Lower lobe of right lung (tissue), 2 donors: ENCODE data around the gene PLAC8L1. TPM values are rescaled to one million over a fixed set of nuclear protein-coding genes. Genes with fewer than 3 reads are reported as not detected.
"Not testable (repeated sequence)": the region's sequence is repeated elsewhere in the genome, so short reads cannot be mapped to it uniquely, and the experiment has no call there.

ENCODE experiments used
- ATAC-seq, 2 donors: fragments of 200-7000 bp; cut with Tn5 transposase; one replicate each; pipeline ENCODE4 v1.9.1; 2020 to 2022; ENCODE audit warnings: mild to moderate bottlenecking in 2 of 2, moderate library complexity in 2 of 2
- DNase-seq: peaks from one replicate; pipeline ENCODE4 v3.0.0-alpha.2; 2020
- H3K27ac ChIP-seq: fragments of 200-600 bp; one replicate; pipeline ENCODE4 v1.8.0; 2022
- H3K27me3 ChIP-seq: fragments of 200-600 bp; one replicate; pipeline ENCODE4 v1.8.0; 2022; ENCODE audit warnings: low read depth
- H3K36me3 ChIP-seq: fragments of 200-600 bp; one replicate; pipeline ENCODE4 v1.8.0; 2022; ENCODE audit warnings: mild to moderate bottlenecking
- H3K4me1 ChIP-seq: fragments of 200-600 bp; one replicate; pipeline ENCODE4 v1.8.0; 2022
- H3K4me3 ChIP-seq: fragments of 200-600 bp; one replicate; pipeline ENCODE4 v1.8.0; 2022; ENCODE audit warnings: mild to moderate bottlenecking
- H3K9me3 ChIP-seq: fragments of 200-600 bp; one replicate; pipeline ENCODE4 v1.8.0; 2022
- intact Hi-C: fragments of 100-400 bp; cut with DNase I; formaldehyde crosslinking; loops from one replicate; pipeline ENCODE4 v1.11.0; 2022
- total RNA-seq: library from RNA; stranded (reverse); fragmentation: NEBNext Ultra II Directional; extraction: Animal tissue kit (Norgen Biotek cat#: 25700); gene quantifications from one replicate; pipeline ENCODE4 v1.2.1, GENCODE V29; 2021
- TF ChIP-seq, protein P1 (sequence below): fragments of 200-600 bp; IDR thresholded peaks from one replicate; pipeline ENCODE4 v1.8.0; 2022; ENCODE audit warnings: antibody characterized with exemption, mild to moderate bottlenecking
- donor health status: DM: no; HTN: yes; CAD: no; lungs with severe emphysema.

Gene PLAC8L1
- total RNA-seq, 1 donor from 2014 or later, result not detected

GRCh38 chr5:146124580-146124979, 19.2 kb upstream of the PLAC8L1 start:
- DNase-seq (no peak), ATAC-seq (no peak)
- Histone ChIP-seq H3K9me3 (no peaks in the 10 kb centered on the region), H3K36me3 (peaks cover 98% of the 10 kb centered on the region), H3K27me3 (no peaks in the 10 kb centered on the region), H3K27ac (no peak overlapping the region), H3K4me3 (no peak overlapping the region), H3K4me1 (no peaks in the 10 kb centered on the region)
- TF ChIP-seq, protein P1, sequence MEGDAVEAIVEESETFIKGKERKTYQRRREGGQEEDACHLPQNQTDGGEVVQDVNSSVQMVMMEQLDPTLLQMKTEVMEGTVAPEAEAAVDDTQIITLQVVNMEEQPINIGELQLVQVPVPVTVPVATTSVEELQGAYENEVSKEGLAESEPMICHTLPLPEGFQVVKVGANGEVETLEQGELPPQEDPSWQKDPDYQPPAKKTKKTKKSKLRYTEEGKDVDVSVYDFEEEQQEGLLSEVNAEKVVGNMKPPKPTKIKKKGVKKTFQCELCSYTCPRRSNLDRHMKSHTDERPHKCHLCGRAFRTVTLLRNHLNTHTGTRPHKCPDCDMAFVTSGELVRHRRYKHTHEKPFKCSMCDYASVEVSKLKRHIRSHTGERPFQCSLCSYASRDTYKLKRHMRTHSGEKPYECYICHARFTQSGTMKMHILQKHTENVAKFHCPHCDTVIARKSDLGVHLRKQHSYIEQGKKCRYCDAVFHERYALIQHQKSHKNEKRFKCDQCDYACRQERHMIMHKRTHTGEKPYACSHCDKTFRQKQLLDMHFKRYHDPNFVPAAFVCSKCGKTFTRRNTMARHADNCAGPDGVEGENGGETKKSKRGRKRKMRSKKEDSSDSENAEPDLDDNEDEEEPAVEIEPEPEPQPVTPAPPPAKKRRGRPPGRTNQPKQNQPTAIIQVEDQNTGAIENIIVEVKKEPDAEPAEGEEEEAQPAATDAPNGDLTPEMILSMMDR, result no peak
- intact Hi-C loops, result no loop called here

DNA sequence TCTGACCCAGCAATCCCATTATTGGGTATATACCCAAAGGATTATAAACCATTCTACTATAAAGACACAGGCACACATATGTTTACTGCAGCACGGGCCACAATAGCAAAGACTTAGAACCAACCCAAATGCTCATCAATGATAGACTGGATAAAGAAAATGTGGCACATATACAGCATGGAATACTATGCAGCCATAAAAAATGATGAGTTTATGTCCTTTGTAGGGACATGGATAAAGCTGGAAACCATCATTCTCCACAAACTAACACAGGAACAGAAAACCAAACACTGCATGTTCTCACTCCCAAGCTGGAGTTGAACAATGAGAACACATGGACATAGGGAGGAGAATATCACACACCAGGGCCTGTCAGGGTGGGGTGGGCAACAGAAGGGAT, 16.1 kb upstream of the PLAC8L1 start:
- H3K36me3 ChIP-seq, result peaks cover 98% of the 10 kb centered on the region
- H3K9me3 ChIP-seq, H3K27me3 ChIP-seq, H3K4me3 ChIP-seq, H3K27ac ChIP-seq, ATAC-seq, DNase-seq, H3K4me1 ChIP-seq, intact Hi-C loops: not testable (repeated sequence)

GRCh38 chr5:146118322-146118721, 12.9 kb upstream of the PLAC8L1 start:
- TF ChIP-seq, protein P1, result no peak
- no peak for DNase-seq
- intact Hi-C loops, result no loop called here
- H3K9me3 ChIP-seq, result no peaks in the 10 kb centered on the region
- H3K27ac ChIP-seq, result no peak overlapping the region
- H3K27me3 ChIP-seq, result no peaks in the 10 kb centered on the region
- no peak for ATAC-seq
- no peaks in the 10 kb centered on the region for H3K4me1 ChIP-seq
- no peak overlapping the region for H3K4me3 ChIP-seq
- peaks cover 94% of the 10 kb centered on the region for H3K36me3 ChIP-seq

GRCh38 chr5:146117216-146117615, 11.8 kb upstream of the PLAC8L1 start:
- H3K27ac ChIP-seq, H3K27me3 ChIP-seq, H3K4me1 ChIP-seq, H3K4me3 ChIP-seq, DNase-seq, intact Hi-C loops, H3K9me3 ChIP-seq, ATAC-seq: not testable (repeated sequence)
- H3K36me3 ChIP-seq, result peaks cover 94% of the 10 kb centered on the region

DNA sequence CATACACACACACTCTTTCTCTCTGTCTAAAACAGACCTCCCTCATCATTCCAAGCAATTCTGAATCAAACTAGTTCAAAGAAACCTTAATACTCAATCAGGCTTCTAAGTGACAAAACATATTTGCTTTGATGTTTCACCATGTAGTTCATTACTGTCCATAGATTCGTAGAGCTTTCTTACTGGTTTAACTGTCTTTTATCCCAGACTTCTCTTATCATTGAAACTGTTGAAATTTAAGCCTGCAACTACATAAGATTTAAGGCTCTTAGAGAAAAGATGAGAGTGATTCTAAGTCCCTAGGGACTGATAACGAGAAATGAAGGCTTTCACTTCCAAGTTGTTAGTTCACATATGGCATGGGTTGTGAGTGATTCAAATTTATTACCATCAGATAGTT, 11.0 kb upstream of the PLAC8L1 start:
- H3K27ac ChIP-seq, result no peak overlapping the region
- ATAC-seq, result no peak
- H3K27me3 ChIP-seq, result no peaks in the 10 kb centered on the region
- no peak overlapping the region for H3K4me3 ChIP-seq
- H3K9me3 ChIP-seq, result no peaks in the 10 kb centered on the region
- no peak for DNase-seq
- intact Hi-C loops, result no loop called here
- peaks cover 90% of the 10 kb centered on the region for H3K36me3 ChIP-seq
- H3K4me1 ChIP-seq, result no peaks in the 10 kb centered on the region
- TF ChIP-seq, protein P1, result no peak

- no peaks in the 10 kb centered on the region for H3K9me3 ChIP-seq
- TF ChIP-seq, protein P1, result no peak
- H3K27ac ChIP-seq, result no peak overlapping the region
- H3K36me3 ChIP-seq, result peaks cover 51% of the 10 kb centered on the region
- no peaks in the 10 kb centered on the region for H3K27me3 ChIP-seq
- ATAC-seq (no peak), DNase-seq (no peak)
- no peak overlapping the region for H3K4me3 ChIP-seq
- no peaks in the 10 kb centered on the region for H3K4me1 ChIP-seq
- intact Hi-C loops, result no loop called here
Measured at GRCh38 chr5:146112476-146112875, 7.1 kb upstream of the PLAC8L1 start.

DNA sequence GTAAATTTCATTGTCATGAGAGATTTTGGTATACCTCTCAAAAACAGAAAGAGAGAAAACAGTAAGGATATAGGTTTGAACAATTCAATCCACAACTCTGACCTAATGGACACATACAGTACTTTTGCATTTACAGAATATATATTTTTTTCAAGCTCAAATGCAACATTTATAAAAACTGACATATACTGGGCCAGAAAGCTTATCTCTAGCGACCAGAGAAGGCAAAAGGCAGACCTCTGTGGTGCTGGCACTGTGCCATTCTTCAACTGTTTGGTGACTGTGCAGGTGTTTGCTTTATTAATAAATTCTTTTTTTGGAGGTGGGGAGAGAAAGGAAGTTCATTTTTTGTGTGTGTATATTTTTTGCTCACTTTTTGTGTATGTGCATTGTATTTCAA, 6.0 kb upstream of the PLAC8L1 start:
- TF ChIP-seq, protein P1, result no peak
- H3K4me3 ChIP-seq, result no peak overlapping the region
- ATAC-seq (no peak), DNase-seq (no peak)
- H3K4me1 ChIP-seq, result no peaks in the 10 kb centered on the region
- no peaks in the 10 kb centered on the region for H3K27me3 ChIP-seq
- peaks cover 40% of the 10 kb centered on the region for H3K36me3 ChIP-seq
- intact Hi-C loops, result no loop called here
- no peak overlapping the region for H3K27ac ChIP-seq
- no peaks in the 10 kb centered on the region for H3K9me3 ChIP-seq
